Dermis blood vessel endothelial cell (primary cell): ENCODE results near the gene JAKMIP3. TPM values are rescaled to one million over a fixed set of nuclear protein-coding genes. Genes with fewer than 3 reads are reported as not detected.
"Not testable (repeated sequence)": the region's sequence is repeated elsewhere in the genome, so short reads cannot be mapped to it uniquely, and the experiment has no call there.

Source experiments
- DNase-seq: peaks from one replicate; pipeline ENCODE4 v3.0.0; 2010
- total RNA-seq: library from RNA; depleted of rRNA; stranded (reverse); fragments of >200 nt; gene quantifications from 2 replicates; pipeline ENCODE4 v1.2.3, GENCODE V29; 2014

Gene JAKMIP3
- total RNA-seq, 1 donor from 2014 or later: not detected

DNA sequence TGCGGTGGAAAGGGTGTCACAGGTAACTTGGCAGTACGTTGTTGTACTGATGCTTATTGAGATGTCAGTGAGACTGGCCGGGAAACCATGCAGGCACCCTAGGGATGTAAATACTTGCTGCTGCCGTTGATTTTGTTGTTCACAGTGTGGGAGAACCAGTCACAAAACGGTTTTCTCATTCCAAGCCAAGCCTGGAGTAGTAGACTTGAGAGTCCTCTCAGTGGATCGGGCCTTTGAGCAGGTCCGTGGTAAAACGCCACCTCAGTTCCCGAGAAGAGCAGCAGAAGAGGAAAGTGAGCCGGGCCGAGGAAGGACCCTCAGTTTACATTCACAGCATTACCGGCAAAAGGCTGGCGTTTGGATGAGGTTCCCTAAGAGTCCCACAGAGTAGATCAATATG lies 1.1 kb downstream of the JAKMIP3 start:
- no peak for DNase-seq

GRCh38 chr10:132068431-132069121 lies 2.8 kb downstream of the JAKMIP3 start:
- no peak for DNase-seq

- DNase-seq: no peak
Observed at GRCh38 chr10:132069122-132069848, 3.5 kb downstream of the JAKMIP3 start.

DNA sequence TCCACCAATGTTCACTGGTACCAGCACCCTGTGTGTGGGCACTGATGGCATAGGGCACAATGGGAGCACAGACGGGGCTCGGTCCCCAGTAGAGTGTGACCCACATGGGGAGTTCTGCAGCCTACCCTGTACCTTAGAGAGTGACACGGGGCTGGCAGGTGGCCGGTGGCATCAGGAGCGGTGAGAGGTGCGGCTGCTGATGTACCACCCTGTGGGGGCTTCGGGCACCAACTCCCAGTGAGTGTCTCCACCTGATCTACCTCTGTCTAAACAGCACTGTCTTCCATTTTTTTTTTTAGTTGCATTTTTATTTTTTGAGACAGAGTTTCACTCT lies 4.1 kb downstream of the JAKMIP3 start:
- DNase-seq: no peak

- no peak for DNase-seq
Observed at GRCh38 chr10:132070724-132071123, 5.0 kb downstream of the JAKMIP3 start.

DNA sequence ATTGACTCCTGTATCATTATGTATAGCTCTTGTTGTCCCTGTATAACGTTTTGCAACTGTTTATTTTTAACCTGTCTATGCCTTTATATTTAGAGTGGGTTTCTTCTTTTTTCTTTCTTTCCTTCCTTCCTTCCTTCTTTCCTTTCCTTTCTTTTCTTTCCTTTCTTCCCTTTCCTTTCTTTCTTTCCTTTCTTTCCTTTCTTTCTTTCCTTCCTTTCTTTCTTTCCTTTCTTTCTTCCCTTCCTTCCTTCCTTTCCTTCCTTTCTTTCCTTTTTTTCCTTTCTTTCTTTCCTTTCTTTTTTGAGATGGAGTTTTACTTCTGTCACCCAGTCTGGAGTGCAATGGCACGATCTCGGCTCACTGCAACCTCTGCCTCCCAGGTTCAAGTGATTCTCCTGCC lies 5.9 kb downstream of the JAKMIP3 start:
- DNase-seq: no peak

DNA sequence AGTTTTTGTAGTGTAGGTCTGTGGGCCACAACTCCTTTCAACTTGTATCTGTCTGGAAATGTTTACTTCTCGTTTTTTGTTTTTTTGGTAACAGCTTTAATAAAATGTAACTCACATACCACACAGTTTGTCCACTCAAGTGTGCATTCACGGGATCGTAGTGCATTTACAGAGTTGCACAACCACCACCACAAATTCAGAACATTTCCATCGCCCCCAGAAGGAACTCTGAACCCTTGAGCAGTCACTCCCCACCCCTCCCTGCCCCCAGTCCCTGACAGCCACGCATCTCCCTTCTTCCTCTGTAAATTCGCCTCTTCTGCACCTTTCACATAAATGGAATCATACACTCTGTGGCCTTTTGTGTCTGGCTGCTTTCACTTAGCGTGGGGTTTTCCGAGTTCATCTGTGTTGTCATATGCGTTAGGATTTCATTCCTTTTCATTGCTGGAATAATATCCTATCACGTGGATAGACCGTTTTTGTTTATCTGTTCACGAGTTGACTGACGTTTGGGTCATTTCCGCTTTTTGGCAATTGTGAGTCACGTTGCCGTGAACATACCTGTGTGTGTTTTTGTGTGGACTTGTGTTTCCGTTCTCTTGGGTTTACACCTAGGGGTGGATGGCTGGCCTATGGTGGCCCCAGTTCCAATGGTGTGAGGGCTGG lies 10.3 kb downstream of the JAKMIP3 start:
- no peak for DNase-seq

- no peak for DNase-seq
Observed at GRCh38 chr10:132076578-132077081, 10.9 kb downstream of the JAKMIP3 start.

DNA sequence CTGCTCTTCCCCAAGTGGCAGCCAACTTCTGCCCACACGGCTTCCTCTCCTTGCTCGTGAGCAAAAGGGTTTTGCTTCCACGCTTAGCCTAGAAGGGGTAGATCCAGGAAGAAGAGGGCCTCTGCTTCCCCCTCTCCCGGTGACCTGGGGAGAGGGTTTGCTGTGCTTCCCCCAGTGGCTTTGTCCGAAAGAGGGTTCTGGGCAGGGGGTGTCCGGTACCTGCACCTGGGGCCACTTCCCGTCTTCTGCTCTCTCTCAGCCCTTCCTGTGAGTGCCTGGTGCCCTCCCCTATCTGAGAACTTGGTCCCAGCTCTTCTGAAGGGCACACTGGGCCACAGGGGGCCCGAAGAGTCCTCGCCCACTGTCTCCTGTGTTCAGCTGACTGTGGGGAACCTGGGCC lies 11.3 kb downstream of the JAKMIP3 start:
- no peak for DNase-seq

GRCh38 chr10:132078746-132079345 lies 13.1 kb downstream of the JAKMIP3 start:
- no peak for DNase-seq

DNA sequence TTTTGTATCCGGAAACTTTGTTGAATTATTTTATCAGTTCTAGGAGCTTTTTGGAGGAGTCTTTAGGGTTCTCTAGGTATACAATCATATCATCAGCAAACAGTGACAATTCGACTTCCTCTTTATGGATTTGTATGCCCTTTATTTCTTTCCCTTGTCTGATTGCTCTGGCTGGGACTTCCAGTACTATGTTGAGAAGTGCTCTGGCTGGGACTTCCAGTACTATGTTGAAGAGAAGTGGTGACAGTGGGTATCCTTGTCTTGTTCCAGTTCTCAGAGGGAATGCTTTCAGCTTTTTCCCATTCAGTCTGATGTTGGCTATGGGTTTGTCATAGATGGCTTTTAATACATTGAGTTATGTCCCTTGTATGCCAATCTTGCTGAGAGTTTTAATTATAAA lies 18.6 kb downstream of the JAKMIP3 start:
- not testable (repeated sequence) for DNase-seq

DNA sequence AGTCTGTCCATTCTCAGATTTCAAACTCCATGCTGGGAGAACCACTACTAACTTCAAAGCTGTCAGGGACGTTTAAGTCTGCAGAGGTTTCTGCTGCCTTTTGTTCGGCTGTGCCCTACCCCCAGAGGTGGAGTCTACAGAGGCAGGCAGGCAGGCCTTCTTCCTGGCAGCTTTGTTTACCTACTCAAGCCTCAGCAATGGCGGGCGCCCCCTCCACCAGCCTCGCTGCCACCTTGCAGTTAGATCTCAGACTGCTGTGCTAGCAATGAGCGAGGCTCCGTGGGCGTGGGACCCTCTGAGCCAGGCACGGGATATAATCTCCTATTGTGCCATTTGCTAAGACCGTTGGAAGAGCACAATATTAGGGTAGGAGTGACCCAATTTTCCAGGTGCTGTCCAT lies 27.5 kb downstream of the JAKMIP3 start:
- not testable (repeated sequence) for DNase-seq

DNA sequence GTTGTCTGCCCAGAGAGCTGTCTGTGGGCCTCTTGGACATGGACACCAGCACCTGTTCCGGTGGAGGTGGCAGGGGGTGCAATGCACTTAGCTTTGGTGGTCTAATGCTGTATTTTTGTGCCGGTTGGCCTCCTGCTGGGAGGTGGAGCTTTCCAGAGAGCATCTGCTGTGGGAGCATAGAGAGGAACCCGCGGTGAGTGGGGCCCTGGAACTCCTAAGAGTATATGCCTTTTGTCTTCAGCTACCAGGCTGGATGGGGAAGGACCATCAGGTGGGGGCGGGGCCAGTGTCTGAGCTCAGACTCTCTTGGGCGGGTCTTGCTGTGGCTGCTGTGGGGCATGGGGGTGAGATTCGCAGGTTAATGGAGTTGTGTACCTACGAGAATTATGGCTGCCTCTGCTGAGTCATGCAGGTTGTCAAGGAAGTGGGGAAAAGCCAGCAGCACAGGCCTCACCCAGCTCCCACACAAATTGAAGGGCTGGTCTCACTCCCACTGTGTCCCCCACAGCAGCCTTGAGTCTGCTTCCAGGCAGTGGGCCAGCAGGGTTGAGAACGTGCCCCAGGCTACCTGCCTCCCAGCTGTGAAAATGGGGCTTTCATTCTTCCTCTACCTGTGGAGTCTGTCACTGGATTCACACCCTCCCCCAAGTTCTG lies 29.0 kb downstream of the JAKMIP3 start:
- DNase-seq: no peak

GRCh38 chr10:132095403-132096113 lies 29.8 kb downstream of the JAKMIP3 start:
- DNase-seq: no peak

DNA sequence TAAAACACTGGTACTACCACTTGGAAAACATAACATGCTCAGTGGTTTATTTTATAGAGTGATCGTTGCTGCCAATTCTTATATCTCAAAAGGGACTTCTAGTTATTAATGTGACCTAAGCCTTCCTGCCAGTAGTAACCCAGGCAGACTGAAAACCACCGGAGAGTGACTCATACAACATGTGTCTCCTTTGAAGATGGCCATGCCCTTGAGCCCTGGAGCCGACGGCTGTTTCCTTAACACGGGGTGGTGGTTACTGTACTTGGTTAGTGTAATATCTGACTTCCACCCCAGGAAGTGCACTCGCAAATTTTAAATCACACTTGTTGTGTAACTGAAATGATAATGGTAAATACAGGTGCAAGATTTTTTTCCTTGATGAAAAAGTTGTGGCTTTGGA lies 30.5 kb downstream of the JAKMIP3 start:
- DNase-seq: peak; percentile 58

DNA sequence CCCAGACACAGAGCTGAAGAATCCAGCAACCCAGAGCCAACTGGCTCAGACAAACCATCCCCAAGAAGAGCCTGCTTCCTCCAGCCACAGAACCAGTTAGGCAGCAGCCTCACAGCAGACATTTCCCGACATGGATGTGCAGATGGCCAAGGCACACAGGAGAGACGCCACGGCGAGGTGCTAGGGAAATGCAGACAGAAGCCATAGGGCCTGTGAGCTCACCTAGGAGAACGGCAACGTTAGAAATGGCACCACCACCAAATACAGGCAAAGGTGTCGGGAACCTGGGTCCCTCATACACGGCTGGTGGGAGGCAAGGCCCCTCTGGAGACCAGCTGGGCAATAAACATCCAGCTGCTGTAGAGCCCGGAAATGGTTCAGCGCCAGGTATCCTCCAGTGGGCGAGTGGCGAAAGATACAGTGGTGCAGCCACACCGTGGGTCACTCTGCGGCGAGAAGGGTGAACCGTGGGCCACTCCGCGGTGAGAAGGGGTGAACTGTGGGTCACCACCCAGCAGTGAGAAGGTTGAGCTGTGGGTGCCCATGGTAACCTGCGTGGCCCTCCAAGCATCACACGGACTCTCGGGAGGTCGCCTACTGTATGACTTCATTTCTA lies 31.2 kb downstream of the JAKMIP3 start:
- DNase-seq: no peak

- no peak for DNase-seq
Observed at GRCh38 chr10:132097609-132098377, 32.0 kb downstream of the JAKMIP3 start.

GRCh38 chr10:132098539-132099388 lies 33.0 kb downstream of the JAKMIP3 start:
- DNase-seq: no peak

GRCh38 chr10:132099389-132100090 lies 33.8 kb downstream of the JAKMIP3 start:
- no peak for DNase-seq
